H9 (cell line): ENCODE results near the gene CDC14C. TPM values are rescaled to one million over a fixed set of nuclear protein-coding genes. Genes with fewer than 3 reads are reported as not detected.

Source experiments
- DNase-seq: peaks from one replicate; pipeline ENCODE4 v3.0.0-alpha.2; 2017
- H2AFZ ChIP-seq: one replicate; pipeline ENCODE4 v1.6.1; 2013; ENCODE audit warnings: mild to moderate bottlenecking, low read length, control low read depth, moderate library complexity
- H2AK5ac ChIP-seq: 2 replicates; pipeline ENCODE4 v1.6.1; 2013; ENCODE audit warnings: low read length, control low read depth, mixed read lengths; ENCODE audit not compliant: insufficient read length
- H2BK120ac ChIP-seq: one replicate; pipeline ENCODE4 v1.6.1; 2013; ENCODE audit warnings: low read depth, mild to moderate bottlenecking, low read length, control low read depth, inconsistent platforms; ENCODE audit not compliant: poor library complexity, severe bottlenecking
- H2BK12ac ChIP-seq: 2 replicates; pipeline ENCODE4 v1.6.1; 2013; ENCODE audit warnings: low read length, control low read depth, mixed read lengths, low read depth; ENCODE audit not compliant: insufficient read length
- H2BK15ac ChIP-seq: 2 replicates; pipeline ENCODE4 v1.6.1; 2013; ENCODE audit warnings: low read depth, low read length, control low read depth
- H2BK20ac ChIP-seq: one replicate; pipeline ENCODE4 v1.6.1; 2013; ENCODE audit warnings: low read depth, mild to moderate bottlenecking, low read length, control low read depth, inconsistent platforms; ENCODE audit not compliant: poor library complexity, severe bottlenecking
- H2BK5ac ChIP-seq: 2 replicates; pipeline ENCODE4 v1.6.1; 2013; ENCODE audit warnings: low read length, control low read depth, mixed read lengths; ENCODE audit not compliant: insufficient read length
- H3K14ac ChIP-seq: 2 replicates; pipeline ENCODE4 v1.6.1; 2013; ENCODE audit warnings: low read length, control low read depth; ENCODE audit not compliant: insufficient read depth
- H3K18ac ChIP-seq: 2 replicates; pipeline ENCODE4 v1.6.1; 2013; ENCODE audit warnings: low read depth, mild to moderate bottlenecking, mixed read lengths, low read length, control low read depth; ENCODE audit not compliant: insufficient read length
- H3K23ac ChIP-seq: 2 replicates; pipeline ENCODE4 v1.6.1; 2013; ENCODE audit warnings: low read length, control low read depth, mixed read lengths, low read depth; ENCODE audit not compliant: insufficient read length
- H3K23me2 ChIP-seq: 2 replicates; pipeline ENCODE4 v1.6.1; 2013; ENCODE audit warnings: low read depth, mild to moderate bottlenecking, mixed read lengths, low read length, control low read depth; ENCODE audit not compliant: insufficient read length, poor library complexity, severe bottlenecking
- H3K27ac ChIP-seq: 2 replicates; pipeline ENCODE4 v1.5.1; 2013; ENCODE audit warnings: low read length, control low read depth, mixed read lengths, low read depth; ENCODE audit not compliant: insufficient read length
- H3K27me3 ChIP-seq: 2 replicates; pipeline ENCODE4 v1.6.1; 2013; ENCODE audit warnings: low read length, control low read depth, inconsistent platforms; ENCODE audit not compliant: insufficient read depth
- H3K4ac ChIP-seq: 2 replicates; pipeline ENCODE4 v1.6.1; 2013; ENCODE audit warnings: low read depth, mild to moderate bottlenecking, control low read depth, inconsistent platforms, low read length, moderate library complexity
- H3K4me1 ChIP-seq: 2 replicates; pipeline ENCODE4 v1.6.1; 2013; ENCODE audit warnings: low read length, control low read depth, inconsistent platforms; ENCODE audit not compliant: insufficient read depth
- H3K4me2 ChIP-seq: 2 replicates; pipeline ENCODE4 v1.6.1; 2013; ENCODE audit warnings: low read length, control low read depth, mixed read lengths; ENCODE audit not compliant: insufficient read length, insufficient read depth
- H3K56ac ChIP-seq: 2 replicates; pipeline ENCODE4 v1.6.1; 2013; ENCODE audit warnings: low read depth, mild to moderate bottlenecking, mixed read lengths, low read length, control low read depth; ENCODE audit not compliant: insufficient read length
- H3K79me1 ChIP-seq: 2 replicates; pipeline ENCODE4 v1.6.1; 2013; ENCODE audit warnings: low read depth, mild to moderate bottlenecking, moderate library complexity, low read length, control low read depth, inconsistent platforms; ENCODE audit not compliant: insufficient read depth, poor library complexity, severe bottlenecking
- H3K79me2 ChIP-seq: 2 replicates; pipeline ENCODE4 v1.6.1; 2013; ENCODE audit warnings: low read length, control low read depth, inconsistent platforms; ENCODE audit not compliant: insufficient read depth
- H3K9ac ChIP-seq: 2 replicates; pipeline ENCODE4 v1.6.1; 2013; ENCODE audit warnings: low read length, control low read depth, mixed read lengths; ENCODE audit not compliant: insufficient read length; ENCODE audit errors: extremely low read depth
- H3K9me3 ChIP-seq: one replicate; pipeline ENCODE4 v1.6.1; 2013; ENCODE audit warnings: low read depth, low read length, inconsistent platforms; ENCODE audit not compliant: control insufficient read depth
- H3T11ph ChIP-seq: one replicate; pipeline ENCODE4 v1.6.1; 2013; ENCODE audit warnings: mild to moderate bottlenecking, low read length, control low read depth, inconsistent platforms
- H4K20me1 ChIP-seq: one replicate; pipeline ENCODE4 v1.6.1; 2013; ENCODE audit not compliant: control insufficient read depth, insufficient read length, insufficient read depth
- H4K5ac ChIP-seq: 2 replicates; pipeline ENCODE4 v1.6.1; 2013; ENCODE audit warnings: low read depth, mild to moderate bottlenecking, mixed read lengths, low read length, control low read depth; ENCODE audit not compliant: insufficient read length
- H4K8ac ChIP-seq: replicated peaks from 2 replicates; pipeline ENCODE4 v1.6.1; 2013; ENCODE audit warnings: low read length, control low read depth, mixed read lengths, low read depth; ENCODE audit not compliant: insufficient read length
- H4K91ac ChIP-seq: 2 replicates; pipeline ENCODE4 v1.6.1; 2013; ENCODE audit warnings: low read depth, mild to moderate bottlenecking, moderate library complexity, mixed read lengths, low read length, control low read depth; ENCODE audit not compliant: insufficient read length
- H3K27ac Mint-ChIP-seq, 3 experiments: 2 replicates in 2 of 3; 3 replicates in 1 of 3; pipeline ENCODE4 v1.8.0; 2020 to 2021; ENCODE audit warnings: mixed read lengths in 3 of 3, mild to moderate bottlenecking in 1 of 3, moderate library complexity in 1 of 3
- H3K27me3 Mint-ChIP-seq: 2 replicates; pipeline ENCODE4 v1.8.0; 2021; ENCODE audit warnings: low read depth, mild to moderate bottlenecking, moderate library complexity, mixed read lengths
- H3K36me3 Mint-ChIP-seq, 3 experiments: 2 replicates in 2 of 3; 3 replicates in 1 of 3; pipeline ENCODE4 v1.8.0; 2020 to 2021; ENCODE audit warnings: low read depth in 3 of 3, mixed read lengths in 3 of 3; ENCODE audit not compliant: insufficient read depth in 1 of 3
- H3K4me1 Mint-ChIP-seq, 2 experiments: 2 replicates each; pipeline ENCODE4 v1.8.0; 2020; ENCODE audit warnings: mixed read lengths in 2 of 2
- H3K4me3 Mint-ChIP-seq, 2 experiments: 2 replicates in 1 of 2; 3 replicates in 1 of 2; pipeline ENCODE4 v1.8.0; 2020 to 2021; ENCODE audit warnings: mild to moderate bottlenecking in 2 of 2, mixed read lengths in 2 of 2, moderate library complexity in 1 of 2
- H3K9me3 Mint-ChIP-seq, 2 experiments: 2 replicates in 1 of 2; 3 replicates in 1 of 2; pipeline ENCODE4 v1.8.0; 2020; ENCODE audit warnings: mild to moderate bottlenecking in 2 of 2, mixed read lengths in 2 of 2, moderate library complexity in 1 of 2
- WGBS: extraction: QIAGEN DNeasy Blood & Tissue Kit; methylation state at CpG from one replicate; pipeline ENCODE4 v1.1.7; 2013; ENCODE audit warnings: missing lambda C conversion rate, low lambda C conversion rate, mixed read lengths; ENCODE audit not compliant: insufficient read length; ENCODE audit errors: extremely low coverage; 5-methylcytosine and 5-hydroxymethylcytosine counted together
- total RNA-seq: library from RNA; stranded (reverse); gene quantifications from 2 replicates; pipeline ENCODE4 v1.2.1, GENCODE V29; 2021
- TF ChIP-seq, protein P1 (sequence below): fragments of 200-600 bp; sonication (generic); conservative IDR thresholded peaks from 3 replicates; pipeline ENCODE4 v1.8.0; 2021; ENCODE audit warnings: antibody characterized with exemption, mild to moderate bottlenecking

CDC14C gene
- total RNA-seq, 1 experiment from 2014 or later, result not detected

DNA sequence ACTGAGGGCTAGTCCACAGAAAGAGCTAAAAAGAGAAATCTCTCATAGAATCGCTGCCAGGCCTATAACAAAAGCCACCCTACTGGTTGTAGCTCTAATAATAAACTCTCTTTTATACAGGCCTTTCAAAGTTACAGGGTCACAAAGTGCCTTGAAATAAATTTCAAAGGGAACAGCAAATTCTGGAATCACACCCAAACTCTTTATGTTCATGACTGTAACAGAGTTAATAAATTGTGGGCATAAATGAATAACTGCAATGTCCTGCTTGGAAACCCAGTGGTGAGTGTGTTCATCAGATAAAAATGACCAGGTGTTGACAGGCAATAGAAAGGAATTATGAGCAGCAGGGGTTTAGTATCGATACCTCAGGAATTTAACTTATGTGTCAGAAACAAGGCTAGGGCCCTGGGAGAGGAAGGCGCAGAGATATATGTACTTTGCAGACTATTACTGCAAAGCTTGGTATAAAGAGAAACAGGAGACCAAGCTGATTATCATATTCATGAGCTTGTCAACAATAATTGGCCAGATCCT lies 9.3 kb downstream of the CDC14C start:
- H3K27me3 Mint-ChIP-seq, result no peaks in the 10 kb centered on the region
- no peaks in the 10 kb centered on the region for H3K79me2 ChIP-seq
- no peak overlapping the region for H3K56ac ChIP-seq
- H3K9me3 Mint-ChIP-seq, result no peaks in the 10 kb centered on the region
- no peak overlapping the region for H2AFZ ChIP-seq
- no peaks in the 10 kb centered on the region for H4K20me1 ChIP-seq
- no peak overlapping the region for H3K4me3 Mint-ChIP-seq
- no peak overlapping the region for H2BK20ac ChIP-seq
- no peak overlapping the region for H3K4me2 ChIP-seq
- H3T11ph ChIP-seq, result no peak overlapping the region
- no peak overlapping the region for H4K5ac ChIP-seq
- H2AK5ac ChIP-seq, result no peak overlapping the region
- H3K27ac ChIP-seq, result no peak overlapping the region
- no peak overlapping the region for H3K4ac ChIP-seq
- H2BK120ac ChIP-seq, result no peak overlapping the region
- H3K23ac ChIP-seq, result no peak overlapping the region
- H3K79me1 ChIP-seq, result no peaks in the 10 kb centered on the region
- no peak overlapping the region for H3K14ac ChIP-seq
- no peaks in the 10 kb centered on the region for H3K36me3 Mint-ChIP-seq
- no peaks in the 10 kb centered on the region for H3K27me3 ChIP-seq
- H3K23me2 ChIP-seq, result no peaks in the 10 kb centered on the region
- no peaks in the 10 kb centered on the region for H3K9me3 ChIP-seq
- H3K4me1 Mint-ChIP-seq, result no peaks in the 10 kb centered on the region
- H3K27ac Mint-ChIP-seq, result no peak overlapping the region
- no peak overlapping the region for H3K9ac ChIP-seq
- WGBS, result no CpG with 5 or more reads among the region's 3 CpGs
- TF ChIP-seq, protein P1, sequence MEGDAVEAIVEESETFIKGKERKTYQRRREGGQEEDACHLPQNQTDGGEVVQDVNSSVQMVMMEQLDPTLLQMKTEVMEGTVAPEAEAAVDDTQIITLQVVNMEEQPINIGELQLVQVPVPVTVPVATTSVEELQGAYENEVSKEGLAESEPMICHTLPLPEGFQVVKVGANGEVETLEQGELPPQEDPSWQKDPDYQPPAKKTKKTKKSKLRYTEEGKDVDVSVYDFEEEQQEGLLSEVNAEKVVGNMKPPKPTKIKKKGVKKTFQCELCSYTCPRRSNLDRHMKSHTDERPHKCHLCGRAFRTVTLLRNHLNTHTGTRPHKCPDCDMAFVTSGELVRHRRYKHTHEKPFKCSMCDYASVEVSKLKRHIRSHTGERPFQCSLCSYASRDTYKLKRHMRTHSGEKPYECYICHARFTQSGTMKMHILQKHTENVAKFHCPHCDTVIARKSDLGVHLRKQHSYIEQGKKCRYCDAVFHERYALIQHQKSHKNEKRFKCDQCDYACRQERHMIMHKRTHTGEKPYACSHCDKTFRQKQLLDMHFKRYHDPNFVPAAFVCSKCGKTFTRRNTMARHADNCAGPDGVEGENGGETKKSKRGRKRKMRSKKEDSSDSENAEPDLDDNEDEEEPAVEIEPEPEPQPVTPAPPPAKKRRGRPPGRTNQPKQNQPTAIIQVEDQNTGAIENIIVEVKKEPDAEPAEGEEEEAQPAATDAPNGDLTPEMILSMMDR, result no peak
- H3K4me1 ChIP-seq, result no peaks in the 10 kb centered on the region
- no peak overlapping the region for H4K8ac ChIP-seq
- no peak overlapping the region for H4K91ac ChIP-seq
- no peak overlapping the region for H3K18ac ChIP-seq
- no peak overlapping the region for H2BK12ac ChIP-seq
- H2BK15ac ChIP-seq, result no peak overlapping the region
- no peak for DNase-seq
- no peak overlapping the region for H2BK5ac ChIP-seq
